ENCODE measurements around the gene KIF11. TPM values are rescaled to one million over a fixed set of nuclear protein-coding genes. Genes with fewer than 3 reads are reported as not detected.

KIF11 gene
- total and polyA plus RNA-seq, 2 of the 13 experiments (the other 11 are each of a cell fraction or from before 2014, with no cell fraction given), result 8.7 to 38.4 TPM

GRCh38 chr10:92591550-92592022 lies 1.3 kb upstream of the KIF11 start (continued):
- TF ChIP-seq ZNF646 (CRISPR knock-in tag; IDR thresholded peaks at IDR 0.05) (no peak), FIP1L1 (IDR thresholded peaks at IDR 0.05; ENCODE audit: borderline replicate concordance, insufficient read depth, low read depth, low read length) (no peak), ZBTB34 (CRISPR knock-in tag; IDR thresholded peaks at IDR 0.05) (peak; percentile 77), ERF (CRISPR knock-in tag; IDR thresholded peaks at IDR 0.05) (peak; percentile 88), ZBTB4 (CRISPR knock-in tag; IDR thresholded peaks at IDR 0.05; ENCODE audit: borderline replicate concordance) (no peak), SOX5 (CRISPR knock-in tag; IDR thresholded peaks at IDR 0.05; ENCODE audit: borderline replicate concordance) (peak; percentile 63; the same call in 1 of the 2 replicates), XBP1 (CRISPR knock-in tag; IDR thresholded peaks at IDR 0.05) (0 out of 2 replicates have a peak, but pooled peaks have one; percentile 30), ZBTB7B (CRISPR knock-in tag; IDR thresholded peaks at IDR 0.05) (0 out of 2 replicates have a peak, but pooled peaks have one; percentile 46), ZFP37 (CRISPR knock-in tag; IDR thresholded peaks at IDR 0.05; ENCODE audit: borderline replicate concordance) (peak; percentile 65; the same call in 1 of the 2 replicates), ZMYM4 (CRISPR knock-in tag; IDR thresholded peaks at IDR 0.05) (peak; percentile 67), GTF3A (CRISPR knock-in tag; conservative IDR thresholded peaks at IDR 0.05) (no peak), ZNF512 (CRISPR knock-in tag; IDR thresholded peaks at IDR 0.05) (no peak), YY1 (IDR thresholded peaks at IDR 0.05; ENCODE audit: insufficient read depth, insufficient replicate concordance, low read depth, low read length) (peak; percentile 58), TBP (CRISPR knock-in tag; IDR thresholded peaks at IDR 0.05) (no peak), FOXO4 (CRISPR knock-in tag; conservative IDR thresholded peaks at IDR 0.05) (no peak)

Data from HepG2 (cell line).